Mesenchymal stem cell (in vitro differentiated cells and primary cell): ENCODE results near the gene ISOC1.

Source experiments
- DNase-seq: peaks from one replicate; pipeline ENCODE4 v3.0.0-alpha.2; 2013
- H2AFZ ChIP-seq: one replicate; pipeline ENCODE4 v1.6.1; 2013; ENCODE audit warnings: low read depth, mild to moderate bottlenecking, control low read depth, inconsistent platforms, low read length, moderate library complexity
- H2AK5ac ChIP-seq: 2 replicates; pipeline ENCODE4 v1.6.1; 2013; ENCODE audit warnings: low read length, moderate library complexity, mild to moderate bottlenecking, inconsistent platforms; ENCODE audit not compliant: severe bottlenecking
- H2BK120ac ChIP-seq: one replicate; pipeline ENCODE4 v1.6.1; 2013; ENCODE audit warnings: low read depth, mild to moderate bottlenecking, inconsistent platforms, low read length, moderate library complexity
- H2BK12ac ChIP-seq, 2 experiments: one replicate each; pipeline ENCODE4 v1.6.1; 2013; ENCODE audit warnings: inconsistent platforms in 2 of 2, low read length in 2 of 2, mild to moderate bottlenecking in 2 of 2, moderate library complexity in 2 of 2, control low read depth in 1 of 2
- H2BK15ac ChIP-seq: one replicate; pipeline ENCODE4 v1.6.1; 2013; ENCODE audit warnings: mild to moderate bottlenecking, low read depth, inconsistent platforms; ENCODE audit not compliant: poor library complexity, severe bottlenecking
- H2BK5ac ChIP-seq: 2 replicates; pipeline ENCODE4 v1.6.1; 2013; ENCODE audit warnings: low read depth, mild to moderate bottlenecking, low read length, control low read depth, inconsistent platforms; ENCODE audit not compliant: poor library complexity, severe bottlenecking
- H3K14ac ChIP-seq, 2 experiments: one replicate each; pipeline ENCODE4 v1.6.1; 2013; ENCODE audit warnings: inconsistent platforms in 2 of 2, low read length in 2 of 2, control low read depth in 1 of 2, mild to moderate bottlenecking in 1 of 2, moderate library complexity in 1 of 2
- H3K18ac ChIP-seq, 2 experiments: one replicate each; pipeline ENCODE4 v1.6.1; 2013; ENCODE audit warnings: inconsistent platforms in 2 of 2, low read length in 2 of 2, control low read depth in 1 of 2, low read depth in 1 of 2, mild to moderate bottlenecking in 1 of 2
- H3K23ac ChIP-seq, 2 experiments: one replicate each; pipeline ENCODE4 v1.6.1; 2013; ENCODE audit warnings: inconsistent platforms in 2 of 2, low read length in 2 of 2, mild to moderate bottlenecking in 2 of 2, moderate library complexity in 2 of 2, control low read depth in 1 of 2
- H3K27ac ChIP-seq: 2 replicates; pipeline ENCODE4 v1.5.1; 2013; ENCODE audit warnings: mild to moderate bottlenecking, moderate library complexity, low read length, control low read depth, inconsistent platforms; ENCODE audit not compliant: poor library complexity, severe bottlenecking
- H3K27me3 ChIP-seq, 2 experiments: 2 replicates each; pipeline versions ENCODE4 v1.6.1 to v1.7.0; 2013; ENCODE audit warnings: low read length in 2 of 2, mild to moderate bottlenecking in 2 of 2, moderate library complexity in 2 of 2, control low read depth in 1 of 2, inconsistent platforms in 1 of 2; ENCODE audit not compliant: control insufficient read depth in 1 of 2, insufficient read depth in 1 of 2
- H3K36me3 ChIP-seq, 2 experiments: 2 replicates each; pipeline versions ENCODE4 v1.6.1 to v1.7.0; 2013; ENCODE audit warnings: low read length in 2 of 2, control low read depth in 1 of 2, inconsistent platforms in 1 of 2, low read depth in 1 of 2, mild to moderate bottlenecking in 1 of 2; ENCODE audit not compliant: insufficient read depth in 2 of 2, control insufficient read depth in 1 of 2
- H3K4ac ChIP-seq, 2 experiments: one replicate each; pipeline ENCODE4 v1.6.1; 2013; ENCODE audit warnings: inconsistent platforms in 2 of 2, low read length in 2 of 2, mild to moderate bottlenecking in 2 of 2, moderate library complexity in 2 of 2, control low read depth in 1 of 2, low read depth in 1 of 2
- H3K4me1 ChIP-seq: 2 replicates; pipeline ENCODE4 v1.6.1; 2013; ENCODE audit warnings: low read depth, low read length, control low read depth; ENCODE audit not compliant: control insufficient read depth, insufficient read depth
- H3K4me2 ChIP-seq: 2 replicates; pipeline ENCODE4 v1.6.1; 2013; ENCODE audit warnings: low read length, mild to moderate bottlenecking, inconsistent platforms; ENCODE audit not compliant: poor library complexity, severe bottlenecking
- H3K4me3 ChIP-seq, 2 experiments: 2 replicates each; pipeline versions ENCODE4 v1.5.1 to v1.7.0; 2013; ENCODE audit warnings: low read length in 2 of 2, mild to moderate bottlenecking in 2 of 2, control low read depth in 1 of 2, low read depth in 1 of 2; ENCODE audit not compliant: insufficient read depth in 1 of 2
- H3K79me1 ChIP-seq: replicated peaks from 2 replicates; pipeline ENCODE4 v1.6.1; 2013; ENCODE audit warnings: mild to moderate bottlenecking, control low read depth, low read length, inconsistent platforms; ENCODE audit not compliant: poor library complexity, severe bottlenecking
- H3K9ac ChIP-seq: 2 replicates; pipeline ENCODE4 v1.7.0; 2013; ENCODE audit warnings: mild to moderate bottlenecking, low read length, moderate library complexity
- H3K9me3 ChIP-seq: 2 replicates; pipeline ENCODE4 v1.7.0; 2013; ENCODE audit warnings: mild to moderate bottlenecking, low read length; ENCODE audit not compliant: control insufficient read depth
- H4K8ac ChIP-seq: one replicate; pipeline ENCODE4 v1.6.1; 2013; ENCODE audit warnings: inconsistent platforms, mild to moderate bottlenecking, low read length, moderate library complexity
- H4K91ac ChIP-seq: one replicate; pipeline ENCODE4 v1.6.1; 2013; ENCODE audit warnings: mild to moderate bottlenecking, low read length, inconsistent platforms
- WGBS: methylation state at CpG from one replicate; pipeline ENCODE4 v1.1.7; 2013; ENCODE audit warnings: mixed read lengths; 5-methylcytosine and 5-hydroxymethylcytosine counted together

ISOC1 gene

DNA sequence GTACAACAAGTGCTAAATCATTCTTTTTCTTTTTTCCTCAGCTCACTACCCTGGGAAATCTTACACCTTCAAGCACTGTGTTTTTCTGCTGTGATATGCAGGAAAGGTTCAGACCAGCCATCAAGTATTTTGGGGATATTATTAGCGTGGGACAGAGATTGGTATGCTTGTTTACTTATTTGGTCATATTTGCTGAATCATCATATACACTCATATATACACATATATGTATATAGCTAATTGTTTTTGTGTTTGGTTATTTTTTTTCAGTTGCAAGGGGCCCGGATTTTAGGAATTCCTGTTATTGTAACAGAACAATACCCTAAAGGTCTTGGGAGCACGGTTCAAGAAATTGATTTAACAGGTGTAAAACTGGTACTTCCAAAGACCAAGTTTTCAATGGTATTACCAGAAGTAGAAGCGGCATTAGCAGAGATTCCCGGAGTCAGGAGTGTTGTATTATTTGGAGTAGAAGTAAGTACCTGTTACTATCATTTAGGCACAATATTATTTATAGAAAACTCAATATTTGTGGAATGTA, 10.4 kb downstream of the ISOC1 start:
- H4K8ac ChIP-seq: no peak overlapping the region
- no peak overlapping the region for H3K23ac ChIP-seq
- H2AK5ac ChIP-seq: no peak overlapping the region
- H3K4me2 ChIP-seq: no peak overlapping the region
- no peak overlapping the region for H3K14ac ChIP-seq
- no peak overlapping the region for H2AFZ ChIP-seq
- no peak overlapping the region for H2BK120ac ChIP-seq
- no peaks in the 10 kb centered on the region for H3K4me1 ChIP-seq
- DNase-seq: no peak
- no peak overlapping the region for H4K91ac ChIP-seq
- H3K27me3 ChIP-seq: no peaks in the 10 kb centered on the region
- no peak overlapping the region for H3K27ac ChIP-seq
- 100% methylated on average over 2 of the region's 5 CpGs for WGBS
- peaks cover 0 to 10% of the 10 kb centered on the region in 2 experiments for H3K36me3 ChIP-seq
- H3K79me1 ChIP-seq: peaks cover 8% of the 10 kb centered on the region
- no peak overlapping the region for H3K18ac ChIP-seq
- H2BK12ac ChIP-seq: no peak overlapping the region
- no peak overlapping the region for H2BK5ac ChIP-seq
- no peaks in the 10 kb centered on the region for H3K9me3 ChIP-seq
- no peak overlapping the region for H3K4me3 ChIP-seq
- no peak overlapping the region for H2BK15ac ChIP-seq
- H3K9ac ChIP-seq: no peak overlapping the region
- H3K4ac ChIP-seq: no peak overlapping the region

DNA sequence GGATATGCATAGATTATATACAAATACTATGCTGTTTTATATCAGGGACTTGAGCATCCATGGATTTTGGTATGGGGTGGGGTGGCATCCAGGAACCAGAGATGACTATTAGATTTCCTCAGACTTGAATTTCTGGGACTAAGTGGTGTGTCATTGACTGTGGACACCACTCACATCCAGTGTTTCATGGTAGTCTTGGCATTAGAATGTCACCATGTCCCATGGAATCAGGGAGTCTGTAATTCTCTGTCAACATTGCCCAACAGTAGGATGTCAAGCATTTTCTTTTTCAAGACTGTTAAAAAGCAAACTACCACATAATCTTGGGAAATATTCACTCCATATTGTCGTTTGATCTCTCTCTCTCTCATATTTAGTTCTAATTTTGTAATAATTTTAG, 13.1 kb downstream of the ISOC1 start:
- Histone ChIP-seq H3K4me3 (no peak overlapping the region), H2AFZ (no peak overlapping the region), H2AK5ac (no peak overlapping the region), H2BK120ac (no peak overlapping the region), H3K4me2 (no peak overlapping the region), H2BK15ac (no peak overlapping the region), H3K27me3 (no peaks in the 10 kb centered on the region), H3K18ac (no peak overlapping the region), H3K4me1 (no peaks in the 10 kb centered on the region), H3K27ac (no peak overlapping the region), H3K14ac (no peak overlapping the region), H2BK5ac (no peak overlapping the region), H2BK12ac (no peak overlapping the region), H3K36me3 (peaks cover 0 to 10% of the 10 kb centered on the region in 2 experiments), H3K4ac (no peak overlapping the region), H3K79me1 (peaks cover 7% of the 10 kb centered on the region), H4K8ac (no peak overlapping the region), H3K9me3 (no peaks in the 10 kb centered on the region), H3K9ac (no peak overlapping the region), H4K91ac (no peak overlapping the region), H3K23ac (no peak overlapping the region)
- no CpG with 5 or more reads among the region's 1 CpG for WGBS
- no peak for DNase-seq

DNA sequence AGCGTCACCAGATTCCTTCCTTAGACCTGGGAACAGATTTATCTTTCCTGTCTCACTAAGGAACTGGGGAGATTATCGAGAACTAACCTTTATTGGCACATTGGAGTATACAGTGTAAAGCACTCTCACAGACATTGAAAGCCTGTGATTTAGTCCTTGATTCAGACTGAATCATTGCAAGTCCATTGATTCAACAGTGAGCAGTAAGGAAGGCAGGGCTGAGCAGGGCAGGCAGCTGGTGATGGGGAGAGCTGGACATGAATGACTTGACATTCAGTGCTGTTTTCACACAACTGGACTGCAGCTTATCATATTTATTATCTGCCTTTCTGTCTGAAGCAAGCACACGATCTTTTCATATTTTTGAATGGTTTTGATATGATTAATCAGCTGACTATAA, 16.2 kb downstream of the ISOC1 start:
- WGBS: 94% methylated on average over 2 of the region's 3 CpGs
- no peak overlapping the region for H2BK5ac ChIP-seq
- H3K4ac ChIP-seq: no peak overlapping the region
- H3K4me1 ChIP-seq: no peaks in the 10 kb centered on the region
- H3K27ac ChIP-seq: no peak overlapping the region
- H3K9ac ChIP-seq: no peak overlapping the region
- H3K14ac ChIP-seq: no peak overlapping the region
- H3K4me3 ChIP-seq: no peak overlapping the region
- H2AFZ ChIP-seq: no peak overlapping the region
- H2BK15ac ChIP-seq: no peak overlapping the region
- H2BK120ac ChIP-seq: no peak overlapping the region
- no peaks in the 10 kb centered on the region for H3K27me3 ChIP-seq
- no peak overlapping the region for H4K91ac ChIP-seq
- H4K8ac ChIP-seq: no peak overlapping the region
- H3K18ac ChIP-seq: no peak overlapping the region
- no peak overlapping the region for H2AK5ac ChIP-seq
- H2BK12ac ChIP-seq: no peak overlapping the region
- H3K79me1 ChIP-seq: peaks cover 5% of the 10 kb centered on the region
- no peak for DNase-seq
- no peak overlapping the region for H3K4me2 ChIP-seq
- H3K23ac ChIP-seq: no peak overlapping the region
- H3K36me3 ChIP-seq: peaks cover 0 to 10% of the 10 kb centered on the region in 2 experiments
- no peaks in the 10 kb centered on the region for H3K9me3 ChIP-seq

DNA sequence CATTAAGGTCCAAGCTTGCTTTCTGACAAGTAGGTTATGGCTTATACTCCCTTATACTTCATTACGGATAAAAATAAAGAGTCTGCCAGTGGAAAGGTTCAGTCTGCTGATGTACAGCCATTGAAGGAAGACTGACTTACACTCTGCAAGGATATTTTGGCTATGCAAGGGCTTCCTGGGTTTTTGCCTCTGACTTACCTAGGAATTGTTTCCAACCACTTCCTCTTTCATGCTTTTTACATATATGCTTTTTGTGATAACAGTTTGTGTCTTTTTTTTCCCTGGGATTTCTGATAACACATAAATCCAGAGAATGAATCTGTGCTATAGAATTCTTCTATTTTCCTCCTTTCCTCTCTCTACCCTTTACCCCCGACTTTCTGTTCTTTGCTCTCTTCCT, 16.8 kb downstream of the ISOC1 start:
- Histone ChIP-seq H3K9ac (no peak overlapping the region), H3K27ac (no peak overlapping the region), H3K4ac (no peak overlapping the region), H3K14ac (no peak overlapping the region), H2AK5ac (no peak overlapping the region), H3K23ac (no peak overlapping the region), H3K4me1 (no peaks in the 10 kb centered on the region), H3K4me2 (no peak overlapping the region), H3K27me3 (no peaks in the 10 kb centered on the region), H4K91ac (no peak overlapping the region), H3K9me3 (no peaks in the 10 kb centered on the region), H2BK5ac (no peak overlapping the region), H3K36me3 (peaks cover 0 to 10% of the 10 kb centered on the region in 2 experiments), H2AFZ (no peak overlapping the region), H3K79me1 (peaks cover 5% of the 10 kb centered on the region), H2BK120ac (no peak overlapping the region), H3K4me3 (no peak overlapping the region), H2BK15ac (no peak overlapping the region), H4K8ac (no peak overlapping the region), H2BK12ac (no peak overlapping the region), H3K18ac (no peak overlapping the region)
- 100% methylated on average over 2 of the region's 2 CpGs for WGBS
- no peak for DNase-seq
